Measurements from ENCODE around the gene CALU. TPM values are rescaled to one million over a fixed set of nuclear protein-coding genes. Genes with fewer than 3 reads are reported as not detected.

Gene CALU
- total RNA-seq, 4 donors from 2014 or later: 188 to 269 (median 199) TPM

DNA sequence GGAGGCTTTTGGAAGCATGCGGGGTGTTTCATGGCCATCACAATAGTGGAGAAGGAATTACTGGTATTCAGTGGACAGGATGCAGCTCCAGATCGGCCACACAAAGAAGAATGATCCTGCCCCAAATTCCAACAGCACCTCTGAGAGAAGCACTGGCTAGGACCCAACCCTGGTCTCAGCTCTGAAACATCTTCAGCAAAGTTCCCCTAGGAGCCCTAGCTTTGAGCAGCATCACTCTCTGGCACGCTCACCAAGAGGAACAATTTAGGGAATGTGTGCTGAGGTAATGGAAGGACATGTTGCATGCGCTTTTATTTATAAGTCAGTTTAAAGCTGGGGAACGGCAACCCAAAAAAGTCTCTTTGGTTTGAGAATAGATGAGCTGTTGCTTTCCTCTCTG is 42.0 kb downstream of the CALU start:
- Histone ChIP-seq H3K27me3 (no peaks in the 10 kb centered on the region), H3K27ac (replicated peaks in 1 of 4) (peak overlapping the region; percentile 86 to 88 (median 87)), H3K36me3 (no peaks in the 10 kb centered on the region), H3K4me1 (peaks cover 11 to 36% (median 35%) of the 10 kb centered on the region in 4 donors), H3K4me3 (no peak overlapping the region), H3K9me3 (peaks cover 0 to 9% (median 6%) of the 10 kb centered on the region in 4 donors)
- intact Hi-C loops (cut with DNase I): no loop called here
- DNase-seq (ENCODE audit: extremely low spot score): peak; percentile 92
- WGBS: 32% methylated on average over 5 of the region's 5 CpGs
- TF ChIP-seq POLR2A (IDR thresholded peaks at IDR 0.05; ENCODE audit: low read depth) (no peak), CTCF (IDR thresholded peaks at IDR 0.05) (no peak), POLR2AphosphoS5 (IDR thresholded peaks at IDR 0.05) (peak; percentile 63 to 77), EP300 (IDR thresholded peaks at IDR 0.05) (peak; percentile 10)

GRCh38 chr7:128781851-128782250 is 42.7 kb downstream of the CALU start:
- 47% methylated on average over 3 of the region's 3 CpGs for WGBS
- no peak for DNase-seq (ENCODE audit: extremely low spot score)
- no peak overlapping the region for H3K4me3 ChIP-seq
- H3K27ac ChIP-seq (replicated peaks in 1 of 4): peak overlapping the region; percentile 86 to 88 (median 87)
- H3K4me1 ChIP-seq: peaks cover 11 to 36% (median 35%) of the 10 kb centered on the region in 4 donors
- H3K36me3 ChIP-seq: no peaks in the 10 kb centered on the region
- TF ChIP-seq CTCF (IDR thresholded peaks at IDR 0.05) (no peak), POLR2AphosphoS5 (IDR thresholded peaks at IDR 0.05) (peak; percentile 28 to 63), EP300 (IDR thresholded peaks at IDR 0.05) (peak; percentile 42), POLR2A (IDR thresholded peaks at IDR 0.05; ENCODE audit: low read depth) (no peak)
- no peaks in the 10 kb centered on the region for H3K27me3 ChIP-seq
- intact Hi-C loops (cut with DNase I): no loop called here
- peaks cover 0 to 9% (median 6%) of the 10 kb centered on the region in 4 donors for H3K9me3 ChIP-seq

GRCh38 chr7:128783143-128783861 is 44.1 kb downstream of the CALU start:
- Histone ChIP-seq H3K4me3 (no peak overlapping the region), H3K27ac (replicated peaks in 1 of 4) (peak overlapping the region; percentile 86 to 88 (median 87)), H3K4me1 (peaks cover 11 to 36% (median 35%) of the 10 kb centered on the region in 4 donors), H3K36me3 (no peaks in the 10 kb centered on the region), H3K9me3 (peaks cover 0 to 2% (median under 1%) of the 10 kb centered on the region in 4 donors), H3K27me3 (no peaks in the 10 kb centered on the region)
- no peak for TF ChIP-seq EP300 (IDR thresholded peaks at IDR 0.05)
- peak; percentile 72 to 82 for TF ChIP-seq POLR2AphosphoS5 (IDR thresholded peaks at IDR 0.05)
- DNase-seq (ENCODE audit: extremely low spot score): peak; percentile 94
- intact Hi-C loops (cut with DNase I): no loop called here
- 35% methylated on average over 8 of the region's 15 CpGs for WGBS

GRCh38 chr7:128785738-128786137 is 46.6 kb downstream of the CALU start:
- Histone ChIP-seq H3K27me3 (no peaks in the 10 kb centered on the region), H3K36me3 (no peaks in the 10 kb centered on the region), H3K4me1 (peaks cover 17 to 41% (median 39%) of the 10 kb centered on the region in 4 donors), H3K4me3 (no peak overlapping the region), H3K9me3 (no peaks in the 10 kb centered on the region), H3K27ac (replicated peaks in 1 of 4) (no peak overlapping the region)
- no peak for TF ChIP-seq POLR2A (IDR thresholded peaks at IDR 0.05; ENCODE audit: low read depth)
- TF ChIP-seq POLR2AphosphoS5 (IDR thresholded peaks at IDR 0.05): no peak
- TF ChIP-seq EP300 (IDR thresholded peaks at IDR 0.05): no peak
- TF ChIP-seq CTCF (IDR thresholded peaks at IDR 0.05): no peak
- intact Hi-C loops (cut with DNase I): no loop called here
- no peak for DNase-seq (ENCODE audit: extremely low spot score)
- WGBS: 91% methylated on average over 3 of the region's 3 CpGs

DNA sequence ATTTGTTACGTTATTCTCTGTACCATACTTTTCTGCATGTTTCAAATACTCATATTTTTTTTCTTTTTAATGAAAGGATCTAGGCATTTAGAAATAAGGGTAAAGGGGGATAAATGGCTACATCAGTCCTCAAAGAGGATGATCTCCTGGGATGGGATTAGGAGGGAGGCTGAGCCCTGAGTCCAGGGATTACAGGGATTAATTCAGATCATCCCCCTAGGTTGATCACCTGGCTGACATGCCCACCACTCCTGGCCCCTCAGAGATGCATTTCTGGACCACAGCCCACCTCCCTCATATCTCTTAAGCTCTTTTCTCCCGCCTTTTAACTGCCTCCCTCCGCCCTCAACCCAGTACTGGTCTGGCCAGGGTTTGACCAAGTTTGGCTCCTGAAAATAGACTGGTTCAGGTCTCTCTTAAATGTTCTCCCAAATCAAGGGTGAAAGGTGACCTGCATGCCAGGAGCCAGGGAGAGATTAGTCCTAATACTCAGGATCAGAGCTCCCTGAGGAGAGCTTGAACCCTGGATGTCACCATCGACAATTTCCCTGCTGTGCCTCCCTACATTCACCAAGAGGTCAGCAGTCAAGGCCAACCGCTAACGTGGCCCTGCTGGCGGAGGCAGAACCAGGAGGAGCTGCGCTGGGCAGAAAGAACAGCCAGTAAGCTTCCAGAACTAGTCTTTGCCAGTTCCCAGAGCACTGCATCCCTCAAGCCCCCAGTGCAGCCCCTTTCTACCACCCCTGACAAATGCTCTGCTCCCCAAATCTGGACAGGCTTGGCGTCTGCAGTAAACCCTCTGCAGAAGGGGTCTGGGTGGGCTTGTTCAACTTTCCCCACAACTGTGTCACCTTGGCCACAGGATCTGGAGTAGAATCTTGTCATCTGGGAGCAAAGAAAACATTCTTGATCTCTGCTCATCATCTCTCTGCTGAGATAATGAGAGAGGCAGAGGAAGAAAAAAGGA is 49.6 kb downstream of the CALU start:
- Histone ChIP-seq H3K4me3 (no peak overlapping the region), H3K27ac (replicated peaks in 1 of 4) (peak overlapping the region in 2 of 4 donors; percentile 84 to 86), H3K9me3 (no peaks in the 10 kb centered on the region), H3K36me3 (no peaks in the 10 kb centered on the region), H3K27me3 (peaks cover 0 to 5% (median 0%) of the 10 kb centered on the region in 4 donors), H3K4me1 (peaks cover 26 to 32% (median 30%) of the 10 kb centered on the region in 4 donors)
- 83% methylated on average over 6 of the region's 9 CpGs for WGBS
- intact Hi-C loops (cut with DNase I): no loop called here
- DNase-seq (ENCODE audit: extremely low spot score): peak; percentile 89
- TF ChIP-seq POLR2A (IDR thresholded peaks at IDR 0.05; ENCODE audit: low read depth) (no peak), POLR2AphosphoS5 (IDR thresholded peaks at IDR 0.05) (no peak), EP300 (IDR thresholded peaks at IDR 0.05) (no peak), CTCF (IDR thresholded peaks at IDR 0.05) (no peak)
